Endothelial cell of umbilical vein (primary cell): ENCODE measurements around the gene ADAMTS14. TPM values are rescaled to one million over a fixed set of nuclear protein-coding genes. Genes with fewer than 3 reads are reported as not detected.
"Not testable (repeated sequence)": the region's sequence is repeated elsewhere in the genome, so short reads cannot be mapped to it uniquely, and the experiment has no call there.

Experiments
- BruUV-seq: library from RNA; stranded (reverse); fragments of 400-500 nt; replicated peaks from 2 replicates; lab custom pipeline; 2021; lab: Mats Ljungman, UMichigan
- CTCF ChIA-PET: fragments of 300-600, 350-600 bp; sonication (Branson Sonifier 250); formaldehyde crosslinking; loops from one replicate; lab custom pipeline; 2021; ENCODE audit warnings: antibody characterized with exemption, inconsistent platforms; lab: Charles Lee
- POLR2A ChIA-PET: fragments of 300-600, 350-600 bp; sonication (Branson Sonifier 250); formaldehyde crosslinking; loops from one replicate; lab custom pipeline; 2021; ENCODE audit warnings: antibody characterized with exemption, inconsistent platforms; lab: Charles Lee
- DNase-seq: peaks from one replicate; pipeline ENCODE4 v3.0.0-alpha.2; 2011; ENCODE audit warnings: low read depth, low spot score
- FAIRE-seq: peaks from 2 replicates; lab custom pipeline; 2011; peaks lifted over from hg19 to GRCh38; lab: Jason Lieb, UNC
- H2AFZ ChIP-seq: 2 replicates; pipeline ENCODE4 v1.6.0; 2012; ENCODE audit warnings: low read depth, low read length, control low read depth, inconsistent platforms
- H3K27ac ChIP-seq: 2 replicates; pipeline ENCODE4 v1.5.1; 2011; ENCODE audit warnings: low read depth, mild to moderate bottlenecking, control low read depth, low read length, moderate library complexity; ENCODE audit not compliant: insufficient read depth
- H3K27me3 ChIP-seq, 2 experiments: 2 replicates each; pipeline versions ENCODE4 v1.6.0 to v1.6.1; 2011; ENCODE audit warnings: low read length in 2 of 2, mixed read lengths in 1 of 2; ENCODE audit not compliant: control insufficient read depth in 2 of 2, insufficient read depth in 2 of 2
- H3K36me3 ChIP-seq, 2 experiments: 2 replicates in 1 of 2; 3 replicates in 1 of 2; pipeline ENCODE4 v1.5.1; 2011; ENCODE audit warnings: low read length in 2 of 2, mild to moderate bottlenecking in 1 of 2, moderate library complexity in 1 of 2; ENCODE audit not compliant: control insufficient read depth in 2 of 2, insufficient read depth in 2 of 2; ENCODE audit errors: extremely low read depth in 1 of 2
- H3K4me1 ChIP-seq: 3 replicates; pipeline ENCODE4 v1.5.1; 2011; ENCODE audit warnings: mild to moderate bottlenecking, low read length; ENCODE audit not compliant: control insufficient read depth, insufficient read depth; ENCODE audit errors: extremely low read depth
- H3K4me2 ChIP-seq: 2 replicates; pipeline ENCODE4 v1.6.1; 2011; ENCODE audit warnings: low read length, control low read depth, mixed read lengths; ENCODE audit not compliant: insufficient read depth
- H3K4me3 ChIP-seq, 3 experiments: fragments of 200-600 bp in 1 of 3; sonication (generic), shearing (Covaris generic) in 1 of 3; replicated peaks in 1 of 3; 2 replicates each; pipeline ENCODE4 v1.5.1; 2011 to 2016; ENCODE audit warnings: control low read depth in 3 of 3, low read length in 3 of 3, mild to moderate bottlenecking in 2 of 3, inconsistent platforms in 1 of 3, low read depth in 1 of 3, moderate library complexity in 1 of 3; ENCODE audit not compliant: insufficient read depth in 1 of 3
- H3K79me2 ChIP-seq: 2 replicates; pipeline ENCODE4 v1.6.0; 2012; ENCODE audit warnings: low read length, inconsistent platforms; ENCODE audit not compliant: control insufficient read depth, insufficient read depth
- H3K9ac ChIP-seq: replicated peaks from 2 replicates; pipeline ENCODE3; 2011; ENCODE audit warnings: low read length, control low read depth; ENCODE audit not compliant: insufficient read depth; ENCODE audit errors: extremely low read depth
- H3K9me1 ChIP-seq: replicated peaks from 3 replicates; pipeline ENCODE4 v1.6.0; 2011; ENCODE audit warnings: mild to moderate bottlenecking, low read length; ENCODE audit not compliant: control insufficient read depth, insufficient read depth; ENCODE audit errors: extremely low read depth
- H3K9me3 ChIP-seq: replicated peaks from 2 replicates; pipeline ENCODE4 v1.5.1; 2012; ENCODE audit warnings: low read length, inconsistent platforms; ENCODE audit not compliant: control insufficient read depth, insufficient read depth
- H4K20me1 ChIP-seq: replicated peaks from 2 replicates; pipeline ENCODE3; 2011; ENCODE audit warnings: mild to moderate bottlenecking, low read length; ENCODE audit not compliant: control insufficient read depth, insufficient read depth; ENCODE audit errors: extremely low read depth
- CTCF ChIP-seq, 2 donors: IDR thresholded peaks; 1 replicate in 1 of 2; 2 replicates in 1 of 2; pipeline ENCODE4 v1.5.1; 2011; ENCODE audit warnings: low read length in 2 of 2, mild to moderate bottlenecking in 2 of 2, moderate library complexity in 2 of 2, control low read depth in 1 of 2, inconsistent platforms in 1 of 2, low read depth in 1 of 2; ENCODE audit not compliant: insufficient read depth in 1 of 2; ENCODE audit errors: extremely low read depth in 1 of 2
- EZH2 ChIP-seq: IDR thresholded peaks from 2 replicates; pipeline ENCODE4 v1.6.1; 2012; ENCODE audit warnings: borderline replicate concordance, low read depth, mild to moderate bottlenecking, moderate library complexity, low read length, inconsistent platforms; ENCODE audit not compliant: severe bottlenecking
- FOS ChIP-seq: IDR thresholded peaks from 2 replicates; pipeline ENCODE4 v1.6.1; 2011; ENCODE audit warnings: mild to moderate bottlenecking, low read length, moderate library complexity, borderline replicate concordance; ENCODE audit not compliant: insufficient read depth
- GATA2 ChIP-seq: IDR thresholded peaks from 2 replicates; pipeline ENCODE4 v1.7.0; 2011; ENCODE audit warnings: low read depth, mild to moderate bottlenecking, moderate library complexity, mixed read lengths, low read length; ENCODE audit not compliant: insufficient read length, insufficient read depth
- JUN ChIP-seq: IDR thresholded peaks from 2 replicates; pipeline ENCODE4 v1.6.1; 2011; ENCODE audit warnings: borderline replicate concordance, low read depth; ENCODE audit not compliant: insufficient read length, insufficient read depth
- MAX ChIP-seq: IDR thresholded peaks from 2 replicates; pipeline ENCODE4 v1.6.1; 2011; ENCODE audit not compliant: insufficient read depth, insufficient read length
- MYC ChIP-seq: IDR thresholded peaks from one replicate; pipeline ENCODE4 v1.6.1; 2011; ENCODE audit warnings: mild to moderate bottlenecking, low read depth, low read length
- POLR2A ChIP-seq: IDR thresholded peaks from 2 replicates; pipeline ENCODE4 v1.6.1; 2012; ENCODE audit warnings: low read depth, mild to moderate bottlenecking, control low read depth, low read length
- POLR2AphosphoS5 ChIP-seq: IDR thresholded peaks from 2 replicates; pipeline ENCODE4 v1.6.1; 2012; ENCODE audit warnings: low read depth, mild to moderate bottlenecking, control low read depth, low read length, moderate library complexity; ENCODE audit not compliant: insufficient read depth
- dilution Hi-C: fragments of 300-500 bp; cut with MboI; formaldehyde crosslinking; loops from one replicate; pipeline ENCODE4 v1.15.0; 2019; ENCODE audit warnings: low sequenced_read_pairs; ENCODE audit not compliant: extremely low pct_ligation_motif_present
- intact Hi-C: fragments of 100-400 bp; cut with micrococcal nuclease; formaldehyde crosslinking; loops from one replicate; pipeline ENCODE4 v1.10.0; 2022
- polyA plus RNA-seq, 4 experiments: library from polyadenylated mRNA; depleted of rRNA in 3 of 4; stranded (reverse) in 3 of 4; unstranded in 1 of 4; fragments of >200 nt; gene quantifications; 2 replicates each; pipeline versions ENCODE4 v1.2.1 to v1.2.3, GENCODE V29; 2011 to 2012; ENCODE audit warnings: missing spikeins in 1 of 4
- total RNA-seq: library from RNA; stranded (reverse); gene quantifications from 2 replicates; pipeline ENCODE4 v1.2.3, GENCODE V29; 2021

ADAMTS14 gene
- total and polyA plus RNA-seq, 2 donors (not counting 3 experiments of a cell fraction or from before 2014, with no cell fraction given) = not detected

- H3K4me1 ChIP-seq = no peaks in the 10 kb centered on the region
- no peaks in the 10 kb centered on the region for H4K20me1 ChIP-seq
- no peaks in the 10 kb centered on the region for H3K36me3 ChIP-seq
- H3K27me3 ChIP-seq = peaks cover 4 to 9% of the 10 kb centered on the region in 2 experiments
- ChIA-PET POLR2A (no interaction called here), CTCF (no interaction called here)
- no peak overlapping the region for H3K4me2 ChIP-seq
- H2AFZ ChIP-seq = no peak overlapping the region
- no peaks in the 10 kb centered on the region for H3K79me2 ChIP-seq
- TF ChIP-seq MYC (no peak), FOS (no peak), POLR2A (no peak), GATA2 (no peak), MAX (no peak), JUN (no peak), CTCF (IDR thresholded peaks at IDR 0.05; ENCODE audit: extremely low read depth in 1 of 2, insufficient read depth in 1 of 2, low read depth in 1 of 2, low read length in 2 of 2) (no peak), EZH2 (no peak), POLR2AphosphoS5 (no peak)
- DNase-seq (no peak), FAIRE-seq (no peak)
- H3K4me3 ChIP-seq = no peak overlapping the region
- no peaks in the 10 kb centered on the region for H3K9me1 ChIP-seq
- dilution Hi-C loops = no loop called here
- no peaks in the 10 kb centered on the region for H3K9me3 ChIP-seq
- no peak overlapping the region for H3K9ac ChIP-seq
- intact Hi-C loops = no loop called here
- H3K27ac ChIP-seq = no peak overlapping the region
- BruUV-seq = no TSS peak
These were observed 43.0 kb upstream of the ADAMTS14 start for GRCh38 chr10:70629338-70629737.

- H3K27me3 ChIP-seq, BruUV-seq, H3K4me1 ChIP-seq, H3K4me2 ChIP-seq, H3K79me2 ChIP-seq, H3K27ac ChIP-seq, H3K4me3 ChIP-seq, DNase-seq, H2AFZ ChIP-seq, H4K20me1 ChIP-seq, H3K9ac ChIP-seq, H3K9me3 ChIP-seq, FAIRE-seq, POLR2A ChIA-PET, H3K9me1 ChIP-seq, dilution Hi-C loops, intact Hi-C loops, H3K36me3 ChIP-seq: not testable (repeated sequence)
- CTCF ChIA-PET = interaction anchor here (0.6 kb wide), 1 partner anchor 212 kb away, joined by 4 read pairs; no protein-coding TSS in a partner anchor
These were observed 40.6 kb upstream of the ADAMTS14 start for GRCh38 chr10:70631735-70632134.
